Tongue (tissue), 3 donors: ENCODE measurements around the gene POLR1F. TPM values are rescaled to one million over a fixed set of nuclear protein-coding genes. Genes with fewer than 3 reads are reported as not detected.

Source experiments
- DNase-seq: peaks from one replicate; pipeline ENCODE4 v3.0.0-alpha.2; 2015
- small RNA-seq: library from RNA; depleted of rRNA; stranded (forward); fragments of <200 nt; gene quantifications from one replicate; pipeline ENCODE3, GENCODE V24; 2014; ENCODE audit warnings: low replicate concordance
- total RNA-seq: library from RNA; depleted of rRNA; stranded (reverse); fragments of >200 nt; gene quantifications from one replicate; pipeline ENCODE4 v1.2.3, GENCODE V29; 2014

The POLR1F gene
- total RNA-seq, 1 donor from 2014 or later: 18.4 TPM

- DNase-seq: no peak
Measured at GRCh38 chr7:19674266-19674960, 34.4 kb downstream of the POLR1F start.

- no peak for DNase-seq
Measured at GRCh38 chr7:19670806-19671205, 38.0 kb downstream of the POLR1F start.

GRCh38 chr7:19665399-19666008 is 43.3 kb downstream of the POLR1F start:
- DNase-seq: peak; percentile 54

- DNase-seq: peak; percentile 74
Measured at GRCh38 chr7:19663816-19664462, 44.9 kb downstream of the POLR1F start.

GRCh38 chr7:19648791-19649190 is 60.0 kb downstream of the POLR1F start:
- DNase-seq: no peak

Small RNA genes within 50 kb of the gene (small RNA-seq; reads per million reads assigned to genes)
- gene MIR3146: not detected

Other genes with a start within 250 kb of the POLR1F start
- gene TMEM196, start 64.6 kb upstream of the POLR1F start, total RNA-seq: not detected